ENCODE data around the gene ZDHHC11B.
"Not testable (repeated sequence)": the region's sequence is repeated elsewhere in the genome, so short reads cannot be mapped to it uniquely, and the experiment has no call there.

ZDHHC11B gene

GRCh38 chr5:766666-767431, 17.7 kb downstream of the ZDHHC11B start:
- no peaks in the 10 kb centered on the region for H3K4me1 Mint-ChIP-seq (ENCODE audit: low read depth)
- no peaks in the 10 kb centered on the region for H3K36me3 Mint-ChIP-seq (ENCODE audit: low read depth)
- H3K27me3 Mint-ChIP-seq (ENCODE audit: low read depth) = no peaks in the 10 kb centered on the region
- H3K4me3 Mint-ChIP-seq = no peak overlapping the region
- H3K27ac Mint-ChIP-seq = no peak overlapping the region
- no peaks in the 10 kb centered on the region for H3K9me3 Mint-ChIP-seq

GRCh38 chr5:765948-766631, 18.4 kb downstream of the ZDHHC11B start:
- no peaks in the 10 kb centered on the region for H3K27me3 Mint-ChIP-seq (ENCODE audit: low read depth)
- H3K27ac Mint-ChIP-seq = no peak overlapping the region
- H3K4me1 Mint-ChIP-seq (ENCODE audit: low read depth) = no peaks in the 10 kb centered on the region
- H3K36me3 Mint-ChIP-seq (ENCODE audit: low read depth) = no peaks in the 10 kb centered on the region
- no peaks in the 10 kb centered on the region for H3K9me3 Mint-ChIP-seq
- no peak overlapping the region for H3K4me3 Mint-ChIP-seq

GRCh38 chr5:763998-764781, 20.3 kb downstream of the ZDHHC11B start:
- Mint-ChIP-seq H3K27ac (no peak overlapping the region), H3K27me3 (ENCODE audit: low read depth) (no peaks in the 10 kb centered on the region)

GRCh38 chr5:763397-763796, 21.1 kb downstream of the ZDHHC11B start:
- no peak overlapping the region for H3K27ac Mint-ChIP-seq
- no peaks in the 10 kb centered on the region for H3K4me1 Mint-ChIP-seq (ENCODE audit: low read depth)
- no peaks in the 10 kb centered on the region for H3K27me3 Mint-ChIP-seq (ENCODE audit: low read depth)
- H3K36me3 Mint-ChIP-seq (ENCODE audit: low read depth) = no peaks in the 10 kb centered on the region
- no peaks in the 10 kb centered on the region for H3K9me3 Mint-ChIP-seq
- no peak overlapping the region for H3K4me3 Mint-ChIP-seq

More at GRCh38 chr5:763998-764781, 20.3 kb downstream of the ZDHHC11B start:
- no peaks in the 10 kb centered on the region for H3K9me3 Mint-ChIP-seq
- no peaks in the 10 kb centered on the region for H3K4me1 Mint-ChIP-seq (ENCODE audit: low read depth)
- H3K36me3 Mint-ChIP-seq (ENCODE audit: low read depth) = no peaks in the 10 kb centered on the region
- H3K4me3 Mint-ChIP-seq = no peak overlapping the region

- not testable (repeated sequence) for H3K4me1 Mint-ChIP-seq (ENCODE audit: low read depth); H3K27me3 Mint-ChIP-seq (ENCODE audit: low read depth); H3K36me3 Mint-ChIP-seq (ENCODE audit: low read depth); H3K27ac Mint-ChIP-seq; H3K9me3 Mint-ChIP-seq; H3K4me3 Mint-ChIP-seq
Observed at GRCh38 chr5:762996-763395, 21.5 kb downstream of the ZDHHC11B start.

GRCh38 chr5:761854-762710, 22.4 kb downstream of the ZDHHC11B start:
- no peaks in the 10 kb centered on the region for H3K4me1 Mint-ChIP-seq (ENCODE audit: low read depth)
- no peaks in the 10 kb centered on the region for H3K9me3 Mint-ChIP-seq
- no peaks in the 10 kb centered on the region for H3K27me3 Mint-ChIP-seq (ENCODE audit: low read depth)
- no peaks in the 10 kb centered on the region for H3K36me3 Mint-ChIP-seq (ENCODE audit: low read depth)
- no peak overlapping the region for H3K27ac Mint-ChIP-seq
- H3K4me3 Mint-ChIP-seq = no peak overlapping the region

GRCh38 chr5:761059-761771, 23.3 kb downstream of the ZDHHC11B start:
- Mint-ChIP-seq H3K36me3 (ENCODE audit: low read depth) (no peaks in the 10 kb centered on the region), H3K27ac (no peak overlapping the region), H3K4me3 (no peak overlapping the region), H3K4me1 (ENCODE audit: low read depth) (no peaks in the 10 kb centered on the region), H3K27me3 (ENCODE audit: low read depth) (no peaks in the 10 kb centered on the region), H3K9me3 (no peaks in the 10 kb centered on the region)

- no peaks in the 10 kb centered on the region for H3K36me3 Mint-ChIP-seq (ENCODE audit: low read depth)
- H3K4me3 Mint-ChIP-seq = no peak overlapping the region
- no peak overlapping the region for H3K27ac Mint-ChIP-seq
- no peaks in the 10 kb centered on the region for H3K9me3 Mint-ChIP-seq
- H3K27me3 Mint-ChIP-seq (ENCODE audit: low read depth) = no peaks in the 10 kb centered on the region
- no peaks in the 10 kb centered on the region for H3K4me1 Mint-ChIP-seq (ENCODE audit: low read depth)
Observed at GRCh38 chr5:760363-761058, 24.0 kb downstream of the ZDHHC11B start.

GRCh38 chr5:759781-760362, 24.7 kb downstream of the ZDHHC11B start:
- no peak overlapping the region for H3K4me3 Mint-ChIP-seq
- H3K4me1 Mint-ChIP-seq (ENCODE audit: low read depth) = no peaks in the 10 kb centered on the region

GRCh38 chr5:759111-759751, 25.3 kb downstream of the ZDHHC11B start:
- no peaks in the 10 kb centered on the region for H3K36me3 Mint-ChIP-seq (ENCODE audit: low read depth)
- H3K27me3 Mint-ChIP-seq (ENCODE audit: low read depth) = no peaks in the 10 kb centered on the region
- H3K9me3 Mint-ChIP-seq = no peaks in the 10 kb centered on the region
- no peak overlapping the region for H3K27ac Mint-ChIP-seq
- H3K4me3 Mint-ChIP-seq = no peak overlapping the region
- H3K4me1 Mint-ChIP-seq (ENCODE audit: low read depth) = no peaks in the 10 kb centered on the region

More at GRCh38 chr5:759781-760362, 24.7 kb downstream of the ZDHHC11B start:
- no peaks in the 10 kb centered on the region for H3K27me3 Mint-ChIP-seq (ENCODE audit: low read depth)
- H3K9me3 Mint-ChIP-seq = no peaks in the 10 kb centered on the region
- no peak overlapping the region for H3K27ac Mint-ChIP-seq
- no peaks in the 10 kb centered on the region for H3K36me3 Mint-ChIP-seq (ENCODE audit: low read depth)

GRCh38 chr5:758698-759053, 25.9 kb downstream of the ZDHHC11B start:
- Mint-ChIP-seq H3K27ac (no peak overlapping the region), H3K36me3 (ENCODE audit: low read depth) (no peaks in the 10 kb centered on the region), H3K4me3 (no peak overlapping the region), H3K9me3 (no peaks in the 10 kb centered on the region), H3K27me3 (ENCODE audit: low read depth) (no peaks in the 10 kb centered on the region), H3K4me1 (ENCODE audit: low read depth) (no peaks in the 10 kb centered on the region)

- Mint-ChIP-seq H3K4me1 (ENCODE audit: low read depth) (no peaks in the 10 kb centered on the region), H3K9me3 (no peaks in the 10 kb centered on the region), H3K36me3 (ENCODE audit: low read depth) (no peaks in the 10 kb centered on the region), H3K4me3 (no peak overlapping the region), H3K27me3 (ENCODE audit: low read depth) (no peaks in the 10 kb centered on the region), H3K27ac (no peak overlapping the region)
Observed at GRCh38 chr5:757931-758697, 26.4 kb downstream of the ZDHHC11B start.

Measured in T-helper 1 cell treated with Interleukin-12 subunit alpha and Interleukin-12 subunit beta and Interleukin-4 antibody, amounts not matched to agents 30 μg/mL and 1 μg/mL, for 36 hours (primary cell).